Neural progenitor cell (in vitro differentiated cells): ENCODE results near the gene APEH.

ENCODE experiments used
- EZH2 ChIP-seq: fragments of 200-600 bp; sonication (generic); IDR thresholded peaks from 2 replicates; pipeline ENCODE4 v1.6.1; 2017; ENCODE audit warnings: antibody characterized with exemption, mild to moderate bottlenecking, moderate library complexity
- TF ChIP-seq, protein P1 (sequence below): fragments of 200-600 bp; sonication (generic); IDR thresholded peaks from 2 replicates; pipeline ENCODE4 v1.5.1; 2017; ENCODE audit warnings: antibody characterized with exemption, mild to moderate bottlenecking

DNA sequence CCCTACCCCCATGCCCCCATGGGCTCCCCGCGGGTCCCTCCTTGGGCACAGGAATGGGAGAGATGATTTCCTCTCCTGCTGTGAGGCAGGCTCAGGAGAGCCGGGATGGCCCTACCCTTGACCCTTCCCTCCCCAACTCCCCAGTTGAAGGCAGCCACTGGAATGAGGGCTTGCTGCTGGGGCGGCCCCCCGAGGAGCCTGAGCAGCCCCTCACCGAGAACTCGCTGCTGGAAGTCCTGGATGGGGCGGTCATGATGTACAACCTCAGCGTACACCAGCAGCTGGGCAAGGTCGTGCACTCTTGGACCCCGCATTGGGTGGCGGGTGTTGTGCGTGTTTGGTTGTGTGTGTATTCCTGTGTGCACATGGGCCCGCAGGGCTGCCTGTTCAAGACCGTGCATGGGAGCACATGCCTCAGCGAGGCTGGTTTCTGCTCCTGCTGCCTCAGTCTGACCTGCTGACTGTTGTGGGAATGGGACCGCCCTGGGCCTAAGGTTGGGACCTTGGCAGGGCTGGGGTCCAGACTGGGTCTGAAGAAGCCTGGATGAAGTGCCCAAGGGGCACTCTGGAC lies 31.3 kb downstream of the APEH start:
- TF ChIP-seq, protein P1, sequence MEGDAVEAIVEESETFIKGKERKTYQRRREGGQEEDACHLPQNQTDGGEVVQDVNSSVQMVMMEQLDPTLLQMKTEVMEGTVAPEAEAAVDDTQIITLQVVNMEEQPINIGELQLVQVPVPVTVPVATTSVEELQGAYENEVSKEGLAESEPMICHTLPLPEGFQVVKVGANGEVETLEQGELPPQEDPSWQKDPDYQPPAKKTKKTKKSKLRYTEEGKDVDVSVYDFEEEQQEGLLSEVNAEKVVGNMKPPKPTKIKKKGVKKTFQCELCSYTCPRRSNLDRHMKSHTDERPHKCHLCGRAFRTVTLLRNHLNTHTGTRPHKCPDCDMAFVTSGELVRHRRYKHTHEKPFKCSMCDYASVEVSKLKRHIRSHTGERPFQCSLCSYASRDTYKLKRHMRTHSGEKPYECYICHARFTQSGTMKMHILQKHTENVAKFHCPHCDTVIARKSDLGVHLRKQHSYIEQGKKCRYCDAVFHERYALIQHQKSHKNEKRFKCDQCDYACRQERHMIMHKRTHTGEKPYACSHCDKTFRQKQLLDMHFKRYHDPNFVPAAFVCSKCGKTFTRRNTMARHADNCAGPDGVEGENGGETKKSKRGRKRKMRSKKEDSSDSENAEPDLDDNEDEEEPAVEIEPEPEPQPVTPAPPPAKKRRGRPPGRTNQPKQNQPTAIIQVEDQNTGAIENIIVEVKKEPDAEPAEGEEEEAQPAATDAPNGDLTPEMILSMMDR = no peak
- TF ChIP-seq EZH2 = no peak
